Measurements from ENCODE around the gene COX15.

- TF ChIP-seq EZH2 (IDR thresholded peaks at IDR 0.05; ENCODE audit: insufficient read depth, poor library complexity, severe bottlenecking) = no peak
- TF ChIP-seq EZH2phosphoT487 (IDR thresholded peaks at IDR 0.05; ENCODE audit: insufficient read depth, low read depth) = no peak
Observed at GRCh38 chr10:99708428-99709012, 23.4 kb downstream of the COX15 start.
